ENCODE measurements around the gene TOR1AIP1.
A peak's percentile ranks its signal among the peaks of the same experiment; 100 is the strongest.

TOR1AIP1 gene

GRCh38 chr1:179876300-179876715 is 5.8 kb upstream of the TOR1AIP1 start (continued):
- TF ChIP-seq ZNF362 (tag by site-specific recombination; IDR thresholded peaks at IDR 0.05) (peak; percentile 48; the same call in 1 of the 2 replicates), ZNF184 (tag by site-specific recombination; IDR thresholded peaks at IDR 0.05) (0 out of 2 replicates have a peak, but pooled peaks have one; percentile 14), ZNF600 (tag by site-specific recombination; IDR thresholded peaks at IDR 0.05) (0 out of 2 replicates have a peak, but pooled peaks have one; percentile 43), ZBTB44 (tag by site-specific recombination; IDR thresholded peaks at IDR 0.05) (no peak)

- ChIA-PET POLR2A (interaction anchor here (0.6 to 1.0 kb wide), 7 partner anchors 10 to 1305 kb away, joined by 3 to 5 read pairs (median 3); no protein-coding TSS in a partner anchor), CTCF (interaction anchor here (1.6 kb wide), 1 partner anchor 63 kb away, joined by 6 read pairs; no protein-coding TSS in a partner anchor)
- Histone ChIP-seq H3K9me3 (ENCODE audit: control insufficient read depth, insufficient read depth, low read depth, low read length) (no peaks in the 10 kb centered on the region), H3K27ac (ENCODE audit: extremely low read depth, low read depth, low read length) (peak within 1 kb of the TSS; percentile 36; the same call in 1 of the 2 replicates), H3K4me3 (ENCODE audit: low read depth, low read length) (peak within 1 kb of the TSS; percentile 76), H3K36me3 (ENCODE audit: control insufficient read depth in 2 of 2, insufficient read depth in 1 of 2, low read length in 2 of 2) (peaks cover 0 to 34% of the 10 kb centered on the region in 2 experiments), H3K4me1 (ENCODE audit: control insufficient read depth, insufficient read depth, low read length) (no peaks in the 10 kb centered on the region)
- TF ChIP-seq ZNF501 (tag by site-specific recombination; IDR thresholded peaks at IDR 0.05) (no peak; the same call in 1 of the 2 replicates), ZBTB21 (tag by site-specific recombination; IDR thresholded peaks at IDR 0.05) (peak; percentile 52; the same call in 1 of the 2 replicates), SP2 (tag by site-specific recombination; IDR thresholded peaks at IDR 0.05) (peak; percentile 76), HIC1 (tag by site-specific recombination; IDR thresholded peaks at IDR 0.05) (peak; percentile 29; the same call in 1 of the 2 replicates), ZNF76 (tag by site-specific recombination; IDR thresholded peaks at IDR 0.05; ENCODE audit: borderline replicate concordance, low read depth) (peak; percentile 93), ZNF529 (tag by site-specific recombination; IDR thresholded peaks at IDR 0.05; ENCODE audit: insufficient replicate concordance) (peak; percentile 46), KLF1 (tag by site-specific recombination; IDR thresholded peaks at IDR 0.05) (peak; percentile 53), YY1 (tag by site-specific recombination; IDR thresholded peaks at IDR 0.05) (peak; percentile 22; the same call in 1 of the 2 replicates), PRDM2 (tag by site-specific recombination; IDR thresholded peaks at IDR 0.05; ENCODE audit: borderline replicate concordance) (no peak), ZBTB44 (tag by site-specific recombination; IDR thresholded peaks at IDR 0.05) (peak; percentile 20; the same call in 1 of the 2 replicates), SP7 (tag by site-specific recombination; IDR thresholded peaks at IDR 0.05) (0 out of 2 replicates have a peak, but pooled peaks have one; percentile 46), ZNF518A (tag by site-specific recombination; conservative IDR thresholded peaks at IDR 0.05; ENCODE audit: low read depth) (peak; percentile 8; the same call in 1 of the 2 replicates)
Observed at GRCh38 chr1:179877586-179878265, 4.4 kb upstream of the TOR1AIP1 start, which contains the start of gene TOR1AIP2. TSS of gene TOR1AIP2 (minus strand) at chr1:179877803. CDS start at chr1:179852665, 25,138 bp downstream.

Measured in HEK293 (cell line).